Limb (tissue), 2 donors: ENCODE measurements around the gene RPL36.
"Not testable (repeated sequence)": the region's sequence is repeated elsewhere in the genome, so short reads cannot be mapped to it uniquely, and the experiment has no call there.

Source experiments
- DNase-seq, 2 donors: peaks; one replicate each; pipeline ENCODE4 v3.0.0-alpha.2; 2016; ENCODE audit errors: extremely low spot score in 2 of 2

RPL36 gene

DNA sequence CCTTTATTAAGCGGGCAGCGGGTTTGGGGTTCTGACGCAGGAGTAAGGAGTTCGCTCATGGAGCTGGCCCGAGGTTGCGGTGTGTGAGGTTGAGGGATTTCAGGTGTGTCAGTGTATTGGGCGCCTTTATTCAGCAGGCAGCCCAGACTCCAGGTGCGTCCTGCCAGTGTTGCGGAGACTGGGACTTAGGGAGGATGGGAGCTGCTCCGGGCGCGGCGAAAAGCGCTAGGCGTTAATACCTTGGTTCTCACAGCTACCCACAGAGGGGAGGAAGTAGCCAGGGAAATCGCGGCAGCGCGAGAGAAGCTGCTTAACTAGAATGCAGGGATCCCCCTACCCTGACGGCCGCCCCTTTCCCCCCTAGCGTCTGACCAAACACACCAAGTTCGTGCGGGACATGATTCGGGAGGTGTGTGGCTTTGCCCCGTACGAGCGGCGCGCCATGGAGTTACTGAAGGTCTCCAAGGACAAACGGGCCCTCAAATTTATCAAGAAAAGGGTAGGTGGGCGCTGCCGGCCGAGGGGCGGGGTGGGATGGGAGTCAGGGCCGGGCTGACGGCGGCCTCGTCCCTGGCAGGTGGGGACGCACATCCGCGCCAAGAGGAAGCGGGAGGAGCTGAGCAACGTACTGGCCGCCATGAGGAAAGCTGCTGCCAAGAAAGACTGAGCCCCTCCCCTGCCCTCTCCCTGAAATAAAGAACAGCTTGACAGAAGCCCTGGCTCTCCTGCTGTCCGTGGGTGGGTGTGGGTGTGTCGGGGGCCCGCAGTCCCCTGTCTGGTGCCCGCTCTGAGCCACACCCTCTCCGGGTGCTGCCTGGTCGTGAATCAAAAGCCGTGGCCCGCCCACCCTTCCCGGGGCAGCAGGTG lies 1.1 kb downstream of the RPL36 start:
- DNase-seq: peak; percentile 49 to 72

- no peak for DNase-seq
Observed at GRCh38 chr19:5691822-5692722, 2.0 kb downstream of the RPL36 start.

DNA sequence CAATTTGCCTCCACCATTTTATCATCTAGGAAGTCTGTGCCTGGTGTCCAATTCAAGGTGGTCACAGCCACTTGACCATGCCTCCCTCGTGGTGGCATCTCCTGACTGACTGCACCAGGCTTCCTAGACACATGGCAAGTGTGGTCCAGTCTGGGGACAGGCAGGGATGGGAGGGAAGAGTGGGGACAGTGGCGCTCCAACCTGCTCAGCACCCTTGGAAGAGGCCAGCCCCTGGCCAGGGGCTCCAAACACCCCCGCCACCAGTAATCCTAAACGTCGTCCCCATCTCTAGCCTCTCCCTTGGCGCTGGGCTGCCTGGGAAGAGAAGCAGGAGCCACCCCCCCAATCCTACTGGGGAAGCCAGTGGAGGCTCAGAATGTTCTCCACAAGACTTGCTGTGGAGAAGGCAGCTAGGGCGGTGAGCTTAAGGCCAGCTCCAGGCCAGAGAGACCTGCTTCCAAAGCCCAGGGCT lies 2.7 kb downstream of the RPL36 start:
- no peak for DNase-seq

GRCh38 chr19:5693195-5694166 lies 3.4 kb downstream of the RPL36 start:
- no peak for DNase-seq

DNA sequence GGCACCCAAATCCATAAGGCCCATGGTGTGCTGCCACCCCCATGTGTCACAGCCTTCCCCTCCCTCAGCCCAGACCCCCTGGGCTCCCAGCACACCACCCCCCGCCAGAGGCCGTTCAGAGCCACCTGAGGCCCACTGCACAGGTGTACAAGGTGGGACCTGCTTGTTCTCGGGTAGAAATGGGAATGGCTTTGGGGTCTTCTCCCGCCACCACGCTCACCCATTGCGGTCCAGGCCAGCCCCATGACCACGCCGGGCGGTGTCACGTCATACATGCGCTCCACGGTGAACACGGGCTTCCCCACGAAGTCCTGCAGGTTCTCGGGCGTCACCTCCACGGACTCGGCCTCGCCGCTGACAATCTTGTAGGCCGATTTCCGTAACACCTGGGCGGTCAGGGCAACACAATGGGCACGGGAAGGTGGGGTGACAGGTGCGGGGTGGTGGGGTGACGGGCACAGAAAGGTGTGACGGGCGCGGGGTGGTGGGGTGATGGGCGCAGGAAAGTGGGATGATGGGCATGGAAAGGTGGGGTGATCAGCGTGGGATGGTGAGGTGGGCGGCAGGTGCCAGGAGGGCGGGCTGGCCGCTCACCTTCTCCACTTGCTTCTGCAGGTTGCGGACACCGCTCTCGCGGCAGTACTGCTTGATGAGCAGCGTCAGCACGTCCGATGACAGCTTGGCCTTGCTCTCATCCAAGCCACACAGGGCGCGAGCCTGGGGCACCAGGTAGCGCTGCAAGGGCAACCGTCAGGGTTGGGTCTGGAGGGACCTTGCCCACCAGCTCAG lies 4.3 kb downstream of the RPL36 start:
- no peak for DNase-seq

GRCh38 chr19:5694956-5695648 lies 5.0 kb downstream of the RPL36 start:
- no peak for DNase-seq

GRCh38 chr19:5695649-5696195 lies 5.6 kb downstream of the RPL36 start:
- no peak for DNase-seq

DNA sequence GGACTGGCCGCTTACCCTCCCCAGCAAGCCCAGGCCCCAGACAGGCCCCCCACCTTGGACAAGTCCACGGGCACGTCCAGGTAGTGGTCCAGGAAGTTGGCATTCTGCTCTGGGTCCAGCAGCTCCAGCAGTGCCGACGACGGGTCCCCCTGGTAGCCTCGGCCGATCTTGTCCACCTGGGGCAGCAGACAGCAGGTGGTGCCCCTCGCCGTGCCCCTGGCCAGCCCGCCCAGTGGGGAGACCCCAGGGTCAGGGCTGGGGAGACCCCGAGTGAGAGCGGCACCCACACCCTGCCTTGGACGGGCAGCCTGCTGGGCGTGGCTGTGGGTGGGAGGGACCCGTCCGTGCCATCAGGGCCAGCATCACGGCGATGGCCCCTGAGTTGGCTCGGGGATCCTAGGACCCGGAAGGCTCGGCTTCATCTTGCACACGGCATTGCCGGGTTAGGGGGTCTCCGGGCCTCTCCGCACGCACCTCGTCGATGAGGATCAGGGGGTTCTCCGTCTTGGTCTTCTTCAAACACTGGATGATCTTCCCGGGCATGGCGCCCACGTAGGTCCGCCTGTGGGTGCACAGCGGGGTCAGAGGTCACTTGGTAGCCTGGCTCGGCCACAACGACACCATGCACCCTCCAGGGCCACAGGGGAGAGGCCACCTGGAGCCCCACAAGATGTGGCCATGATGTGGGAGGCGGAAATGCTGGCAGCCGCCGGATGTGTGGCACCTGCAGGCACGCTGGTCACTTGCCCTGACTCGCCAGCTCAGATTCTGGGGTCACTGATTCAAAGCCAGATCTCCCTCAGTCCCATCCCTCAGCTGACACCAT lies 6.3 kb downstream of the RPL36 start:
- DNase-seq: no peak

DNA sequence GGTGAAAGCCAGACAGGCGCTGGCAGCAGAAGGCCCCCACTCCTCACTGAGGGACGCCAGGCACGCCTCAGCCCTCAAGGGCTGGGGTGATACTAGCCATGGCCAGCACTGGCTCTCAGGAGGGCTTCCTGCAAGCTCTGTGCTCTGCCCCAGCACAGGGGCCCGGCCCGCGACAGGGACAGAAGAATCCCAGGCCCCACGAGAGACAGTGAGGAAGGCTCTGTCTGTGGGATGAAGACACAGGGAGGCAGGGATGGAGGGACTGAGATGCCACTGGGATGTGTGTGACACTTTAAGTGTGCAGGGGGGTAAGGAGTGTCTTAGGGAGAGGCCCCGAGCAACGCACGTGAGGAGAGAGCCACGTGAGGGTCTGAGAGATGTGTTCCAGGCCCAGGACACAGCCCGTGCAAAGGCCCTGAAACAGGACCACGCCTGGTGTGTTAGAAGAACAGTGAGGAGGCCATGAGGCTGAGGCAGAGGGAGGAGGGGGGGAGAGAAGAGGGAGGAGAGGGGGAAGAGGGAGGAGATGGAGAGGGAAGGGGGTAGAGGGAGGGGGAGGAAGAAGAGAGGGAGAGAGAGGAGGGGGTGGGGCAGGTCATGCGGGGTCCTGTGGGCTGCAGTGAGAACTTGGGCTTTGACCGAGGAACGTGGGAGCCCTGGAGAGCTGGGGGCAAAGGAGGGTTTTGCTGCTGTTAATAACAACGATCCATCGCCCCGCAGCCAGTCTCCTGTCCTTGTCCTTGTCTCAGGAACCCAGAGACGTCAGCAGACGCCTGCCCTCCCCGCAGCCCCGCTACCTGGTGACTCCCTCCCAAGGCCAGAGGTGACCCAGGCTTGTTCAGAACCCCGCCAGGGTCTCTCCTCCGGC lies 7.2 kb downstream of the RPL36 start:
- no peak for DNase-seq

- no peak for DNase-seq
Observed at GRCh38 chr19:5697890-5698634, 8.0 kb downstream of the RPL36 start.

GRCh38 chr19:5698635-5699422 lies 8.7 kb downstream of the RPL36 start:
- DNase-seq: no peak

DNA sequence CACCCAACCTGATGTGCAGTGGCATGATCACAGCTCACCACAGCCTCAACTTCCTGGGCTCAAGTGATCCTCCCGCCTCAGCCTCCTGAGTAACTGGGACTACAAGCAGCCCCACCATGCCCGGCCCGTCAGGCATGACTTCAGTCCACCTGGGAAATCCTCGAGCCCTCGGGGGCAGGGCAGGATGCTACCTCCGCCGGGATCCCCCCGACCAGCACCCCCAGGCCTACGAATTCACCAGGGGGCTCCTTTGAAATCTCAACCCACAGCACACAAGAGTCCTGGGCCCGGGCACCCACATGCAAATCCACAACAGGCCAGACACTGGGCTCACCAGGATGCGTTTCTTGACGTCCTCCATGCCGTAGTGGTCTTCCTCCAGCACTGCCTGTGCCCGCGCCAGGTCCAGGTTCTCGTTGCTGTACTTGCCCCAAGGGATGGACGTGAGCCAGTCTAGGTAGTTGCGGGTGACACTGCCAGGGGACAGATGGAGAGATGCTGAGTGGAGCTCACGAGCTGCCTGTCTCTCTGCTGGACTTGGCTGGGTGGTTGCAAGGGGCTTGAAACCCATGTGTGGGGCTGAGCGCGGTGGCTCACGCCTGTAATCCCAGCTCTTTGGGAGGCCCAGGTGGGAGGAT lies 10.5 kb downstream of the RPL36 start:
- DNase-seq: no peak

- DNase-seq: not testable (repeated sequence)
Observed at GRCh38 chr19:5702053-5702410, 11.9 kb downstream of the RPL36 start.

DNA sequence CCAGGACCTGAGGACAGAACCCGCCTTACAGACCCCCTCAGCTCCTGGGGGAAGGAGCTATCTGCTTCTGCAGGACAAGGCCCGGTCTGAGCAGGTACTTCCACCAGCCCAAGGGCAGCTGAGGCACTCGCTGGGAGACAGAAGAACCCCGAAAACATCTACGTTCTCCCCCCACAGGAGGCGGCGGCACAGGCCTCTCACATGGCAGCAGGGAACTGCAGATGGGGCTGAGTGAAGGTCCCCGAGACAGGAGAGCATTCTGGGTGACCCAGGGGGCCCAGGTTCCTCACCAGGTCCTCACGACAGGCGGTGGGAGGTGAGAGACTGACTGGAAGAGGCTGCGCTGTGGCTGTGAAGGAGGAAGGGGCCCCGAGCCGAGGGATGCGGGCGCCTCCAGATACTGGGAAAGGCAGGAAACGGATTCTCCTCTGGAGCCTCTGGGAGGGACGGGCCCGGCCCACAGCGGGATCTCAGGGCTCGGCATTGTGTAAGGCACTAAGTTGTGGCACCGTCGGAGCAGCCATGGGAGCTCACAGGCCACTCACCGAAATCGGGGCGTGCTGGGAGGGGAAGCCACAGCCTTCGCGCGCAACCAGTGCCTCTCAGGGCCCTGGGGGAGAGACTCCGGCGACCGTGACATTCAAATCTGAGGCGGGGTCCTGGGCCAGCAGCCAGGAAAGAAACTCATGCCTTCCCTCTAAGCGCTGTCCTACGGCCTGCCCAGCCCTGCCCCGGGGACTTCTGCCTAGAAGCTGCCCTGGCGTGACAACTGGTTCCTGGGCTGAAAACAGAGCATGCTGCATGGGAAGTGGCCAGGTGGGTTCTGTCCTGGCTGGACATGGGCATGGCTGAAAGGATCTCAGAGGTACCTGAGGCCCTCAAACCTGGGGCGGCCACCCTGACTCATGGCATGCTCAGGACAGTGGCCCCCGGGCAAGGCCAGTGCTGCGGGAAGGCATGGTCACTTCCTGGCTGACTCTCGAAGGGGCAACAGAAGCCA lies 14.0 kb downstream of the RPL36 start:
- DNase-seq: no peak
